HepG2 (cell line): ENCODE results near the gene B9D2. TPM values are rescaled to one million over a fixed set of nuclear protein-coding genes. Genes with fewer than 3 reads are reported as not detected.

Experiments
- ATM ChIP-seq: fragments of 450-650 bp; IDR thresholded peaks from 2 replicates; pipeline ENCODE4 v1.7.1; 2017; ENCODE audit warnings: mild to moderate bottlenecking, borderline replicate concordance
- KDM3A ChIP-seq: IDR thresholded peaks from 2 replicates; pipeline ENCODE4 v1.6.1; 2018; ENCODE audit warnings: low read depth, missing compliant biosample characterization
- KLF12 ChIP-seq: sonication (generic); formaldehyde crosslinking; IDR thresholded peaks from 2 replicates; pipeline ENCODE4 v1.4.0; 2020; ENCODE audit warnings: missing genetic modification reagents, borderline replicate concordance
- MAFK ChIP-seq, 2 experiments: IDR thresholded peaks in 1 of 2; conservative IDR thresholded peaks in 1 of 2; 2 replicates each; pipeline ENCODE4 v1.6.1; 2011; ENCODE audit warnings: improper control_type of control experiment in 2 of 2, low read length in 2 of 2
- NFATC3 ChIP-seq: sonication (generic); formaldehyde crosslinking; IDR thresholded peaks from 2 replicates; pipeline ENCODE4 v1.5.1; 2020; ENCODE audit warnings: mild to moderate bottlenecking, missing genetic modification reagents
- PBX3 ChIP-seq: sonication (generic); formaldehyde crosslinking; IDR thresholded peaks from 2 replicates; pipeline ENCODE4 v1.8.1; 2023; ENCODE audit warnings: missing genetic modification reagents, inconsistent platforms, borderline replicate concordance
- PRDM4 ChIP-seq: sonication (generic); formaldehyde crosslinking; IDR thresholded peaks from 2 replicates; pipeline ENCODE4 v1.9.0; 2021; ENCODE audit warnings: missing genetic modification reagents, borderline replicate concordance
- RNF2 ChIP-seq: fragments of 450-650 bp; conservative IDR thresholded peaks from 2 replicates; pipeline ENCODE4 v1.6.1; 2016; ENCODE audit warnings: low read depth
- SRY ChIP-seq: sonication (generic); formaldehyde crosslinking; IDR thresholded peaks from 2 replicates; pipeline ENCODE4 v1.8.0; 2022; ENCODE audit warnings: mild to moderate bottlenecking, missing genetic modification reagents
- TFE3 ChIP-seq: IDR thresholded peaks from 2 replicates; pipeline ENCODE4 v1.6.1; 2016
- THYN1 ChIP-seq: sonication (generic); formaldehyde crosslinking; IDR thresholded peaks from 2 replicates; pipeline ENCODE4 v1.8.1; 2023; ENCODE audit warnings: low read depth, mild to moderate bottlenecking, moderate library complexity, missing genetic modification reagents, borderline replicate concordance
- ZBTB2 ChIP-seq: sonication (generic); formaldehyde crosslinking; IDR thresholded peaks from 2 replicates; pipeline ENCODE4 v1.8.0; 2022; ENCODE audit warnings: low read depth, missing genetic modification reagents
- ZBTB3 ChIP-seq: sonication (generic); formaldehyde crosslinking; IDR thresholded peaks from 2 replicates; pipeline ENCODE4 v1.4.0; 2020; ENCODE audit warnings: low read depth, mild to moderate bottlenecking, moderate library complexity, missing genetic modification reagents, borderline replicate concordance
- ZKSCAN8 ChIP-seq: IDR thresholded peaks from 2 replicates; pipeline ENCODE4 v1.6.1; 2016; ENCODE audit warnings: borderline replicate concordance, missing genetic modification reagents, missing compliant biosample characterization
- ZNF335 ChIP-seq: sonication (generic); formaldehyde crosslinking; IDR thresholded peaks from 2 replicates; pipeline ENCODE4 v1.4.0; 2020; ENCODE audit warnings: missing genetic modification reagents
- ZNF512B ChIP-seq: sonication (generic); formaldehyde crosslinking; IDR thresholded peaks from 2 replicates; pipeline ENCODE4 v1.5.1; 2020; ENCODE audit warnings: missing genetic modification reagents, mild to moderate bottlenecking, borderline replicate concordance
- ZNF724P ChIP-seq: sonication (generic); formaldehyde crosslinking; IDR thresholded peaks from 2 replicates; pipeline ENCODE4 v1.8.0; 2022; ENCODE audit warnings: missing genetic modification reagents, borderline replicate concordance
- ZNF83 ChIP-seq: sonication (generic); formaldehyde crosslinking; IDR thresholded peaks from 2 replicates; pipeline ENCODE4 v1.4.0; 2020; ENCODE audit warnings: missing genetic modification reagents, mild to moderate bottlenecking, borderline replicate concordance
- polyA plus RNA-seq, 8 experiments: library from polyadenylated mRNA; depleted of rRNA in 3 of 8; stranded (reverse) in 7 of 8; unstranded in 1 of 8; fragments of >200 nt; fragmentation: Illumina TruSeq in 4 of 8; extraction: Trizol in 4 of 8; gene quantifications; 2 replicates each; pipeline versions ENCODE4 v1.2.1 to v1.2.3, GENCODE V29; 2011 to 2016; ENCODE audit warnings: low read depth in 4 of 8, missing spikeins in 1 of 8, mixed read lengths in 1 of 8; ENCODE audit not compliant: insufficient read depth in 1 of 8
- total RNA-seq, 5 experiments: library from RNA; depleted of rRNA; stranded (reverse); fragments of >200 nt; fragmentation: Illumina TruSeq; extraction: Trizol; gene quantifications; 2 replicates each; pipeline ENCODE4 v1.2.3, GENCODE V29; 2016; ENCODE audit warnings: low read depth in 1 of 5

The B9D2 gene
- total and polyA plus RNA-seq, 2 of the 13 experiments (the other 11 are each of a cell fraction or from before 2014, with no cell fraction given), result 3.1 to 4.4 TPM

- TF ChIP-seq SRY (CRISPR knock-in tag) (no peak; the same call in 1 of the 2 replicates), PBX3 (CRISPR knock-in tag) (peak; percentile 69; the same call in 1 of the 2 replicates), KLF12 (CRISPR knock-in tag) (peak; percentile 68; the same call in 1 of the 2 replicates), RNF2 (peak; percentile 86; the same call in 1 of the 2 replicates), MAFK (conservative IDR thresholded peaks at IDR 0.05 in 1 of 2, IDR thresholded peaks at IDR 0.05 in 1 of 2; ENCODE audit: low read length in 2 of 2) (no peak), ZBTB2 (CRISPR knock-in tag) (no peak), PRDM4 (no peak), ZNF83 (no peak), NFATC3 (peak; percentile 56; the same call in 1 of the 2 replicates), THYN1 (CRISPR knock-in tag) (no peak), KDM3A (CRISPR knock-in tag) (0 out of 2 replicates have a peak, but pooled peaks have one; percentile 32), TFE3 (CRISPR knock-in tag) (peak; percentile 84), ZKSCAN8 (CRISPR knock-in tag) (no peak), ZBTB3 (CRISPR knock-in tag) (no peak), ZNF335 (peak; percentile 100), ZNF724P (peak; percentile 86; the same call in 1 of the 2 replicates), ZNF512B (CRISPR knock-in tag) (no peak), ATM (no peak)
Observed at GRCh38 chr19:41397086-41398049, 33.4 kb upstream of the B9D2 start, which contains the start of the genes BCKDHA and EXOSC5 (continued).
